Measurements from ENCODE around the gene NFE2L2. TPM values are rescaled to one million over a fixed set of nuclear protein-coding genes. Genes with fewer than 3 reads are reported as not detected.

Gene NFE2L2
- total and polyA plus RNA-seq, 9 of the 15 experiments (the other 6 are each of a cell fraction or from before 2014, with no cell fraction given) = 29.3 to 120 (median 59.3) TPM

- Histone ChIP-seq H3K79me2 (ENCODE audit: control insufficient read depth, insufficient read depth, low read length) (no peaks in the 10 kb centered on the region), H3K4me2 (ENCODE audit: insufficient read depth, low read length) (no peak overlapping the region), H3K27ac (ENCODE audit: extremely low read depth, low read depth, low read length) (no peak overlapping the region), H4K20me1 (replicated peaks; ENCODE audit: control insufficient read depth, insufficient read depth, low read length) (no peaks in the 10 kb centered on the region), H3K4me1 (replicated peaks in 1 of 2; ENCODE audit: control insufficient read depth in 2 of 2, insufficient read depth in 2 of 2, low read length in 2 of 2) (no peaks in the 10 kb centered on the region), H3K9me3 (replicated peaks; ENCODE audit: control insufficient read depth, insufficient read depth, low read depth, low read length) (no peaks in the 10 kb centered on the region), H3K36me3 (ENCODE audit: control insufficient read depth, insufficient read depth, low read length) (no peaks in the 10 kb centered on the region), H3K9ac (ENCODE audit: insufficient read depth in 1 of 2, low read depth in 2 of 2, low read length in 2 of 2) (no peak overlapping the region), H2AFZ (ENCODE audit: low read depth, low read length) (no peak overlapping the region), H3K4me3 (no peak overlapping the region), H3K27me3 (ENCODE audit: control insufficient read depth in 2 of 2, insufficient read depth in 2 of 2, low read length in 2 of 2) (no peaks in the 10 kb centered on the region), H3K9me1 (ENCODE audit: control insufficient read depth, insufficient read depth, low read length) (no peaks in the 10 kb centered on the region)
- TF ChIP-seq ZNF518B (CRISPR knock-in tag; IDR thresholded peaks at IDR 0.05) = no peak
- no peak for TF ChIP-seq KLF6 (CRISPR knock-in tag; IDR thresholded peaks at IDR 0.05; ENCODE audit: borderline replicate concordance)
- TF ChIP-seq TRIM25 (IDR thresholded peaks at IDR 0.05; ENCODE audit: borderline replicate concordance) = no peak
- no peak for TF ChIP-seq HDAC1 (IDR thresholded peaks at IDR 0.05)
- TF ChIP-seq ELK1 (CRISPR knock-in tag; IDR thresholded peaks at IDR 0.05) = no peak
- no peak for TF ChIP-seq ZBTB11 (CRISPR knock-in tag; IDR thresholded peaks at IDR 0.05)
- TF ChIP-seq ZBTB2 (IDR thresholded peaks at IDR 0.05) = no peak
- TF ChIP-seq RBM25 (IDR thresholded peaks at IDR 0.05; ENCODE audit: low read depth, low read length, severe bottlenecking) = no peak
- intact Hi-C loops (cut with micrococcal nuclease) (no loop called here), in situ Hi-C loops (cut with MboI) (no loop called here)
- DNase-seq (ENCODE audit: extremely low read depth in 1 of 4, low spot score in 3 of 4) (no peak), FAIRE-seq (no peak), ATAC-seq (no peak)
- POLR2A ChIA-PET = interaction anchor here (1.1 kb wide), 1 partner anchor 28 kb away, joined by 4 read pairs; no protein-coding TSS in a partner anchor
- BruUV-seq (replicated peaks) = no TSS peak
- WGBS (ENCODE audit: insufficient coverage, low coverage, missing lambda C conversion rate) = 55% methylated on average over 4 of the region's 4 CpGs
- CTCF ChIA-PET (ENCODE audit: low intra/inter-chr PET ratio) = no interaction called here
Measured at GRCh38 chr2:177291701-177292100, 27.2 kb upstream of the NFE2L2 start.

All from K562 (cell line).